Glomerular endothelial cell (primary cell): ENCODE results near the gene TUBGCP3. TPM values are rescaled to one million over a fixed set of nuclear protein-coding genes. Genes with fewer than 3 reads are reported as not detected.

ENCODE experiments used
- DNase-seq: peaks from one replicate; pipeline ENCODE4 v3.0.0-alpha.2; 2011; ENCODE audit warnings: low read depth, low spot score; ENCODE audit errors: extremely low read depth
- total RNA-seq: library from RNA; depleted of rRNA; stranded (reverse); fragments of >200 nt; gene quantifications from 2 replicates; pipeline ENCODE4 v1.2.3, GENCODE V29; 2015

Gene TUBGCP3
- total RNA-seq, 1 donor from 2014 or later: 24.6 TPM

GRCh38 chr13:112616586-112617362 lies 28.8 kb upstream of the TUBGCP3 start:
- peak; percentile 44 for DNase-seq

GRCh38 chr13:112615391-112615790 lies 27.4 kb upstream of the TUBGCP3 start:
- DNase-seq: no peak

DNA sequence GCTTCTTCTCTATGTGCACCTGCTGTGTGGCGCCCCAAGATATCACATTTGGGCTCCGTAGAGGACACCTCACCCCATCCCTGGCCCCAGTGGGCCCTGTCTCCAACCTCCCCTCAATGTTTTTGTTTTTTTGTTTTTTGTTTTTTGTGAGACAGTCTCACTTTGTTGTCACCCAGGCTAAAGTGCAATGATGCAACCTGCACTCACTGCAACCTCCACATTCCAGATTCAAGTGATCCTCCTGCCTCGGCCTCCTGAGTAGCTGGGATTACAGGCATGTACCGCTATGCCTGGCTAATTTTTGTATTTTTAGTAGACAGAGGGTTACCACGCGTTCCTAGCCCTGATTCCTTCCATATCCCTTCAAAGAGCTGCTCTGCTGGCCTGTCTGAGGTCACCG lies 26.9 kb upstream of the TUBGCP3 start:
- no peak for DNase-seq

DNA sequence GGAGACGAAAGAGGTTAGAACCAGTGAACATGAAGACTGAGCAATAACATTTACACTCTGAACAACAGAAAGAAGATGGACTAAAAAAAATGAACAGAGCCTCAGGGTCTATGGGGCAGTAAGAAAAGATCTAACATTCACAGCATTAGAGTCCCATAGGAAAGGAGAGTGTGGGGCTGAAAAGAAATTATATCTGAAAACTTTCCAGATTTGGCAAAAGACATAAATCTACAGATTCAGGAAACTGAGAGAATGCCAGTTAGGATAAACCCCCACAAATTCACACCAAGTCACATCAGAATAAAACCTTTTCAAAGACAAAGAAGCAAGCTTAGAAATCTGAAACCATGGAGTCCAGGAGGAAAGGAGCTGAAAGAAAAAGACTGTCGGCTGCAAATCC lies 20.3 kb upstream of the TUBGCP3 start:
- DNase-seq: no peak

DNA sequence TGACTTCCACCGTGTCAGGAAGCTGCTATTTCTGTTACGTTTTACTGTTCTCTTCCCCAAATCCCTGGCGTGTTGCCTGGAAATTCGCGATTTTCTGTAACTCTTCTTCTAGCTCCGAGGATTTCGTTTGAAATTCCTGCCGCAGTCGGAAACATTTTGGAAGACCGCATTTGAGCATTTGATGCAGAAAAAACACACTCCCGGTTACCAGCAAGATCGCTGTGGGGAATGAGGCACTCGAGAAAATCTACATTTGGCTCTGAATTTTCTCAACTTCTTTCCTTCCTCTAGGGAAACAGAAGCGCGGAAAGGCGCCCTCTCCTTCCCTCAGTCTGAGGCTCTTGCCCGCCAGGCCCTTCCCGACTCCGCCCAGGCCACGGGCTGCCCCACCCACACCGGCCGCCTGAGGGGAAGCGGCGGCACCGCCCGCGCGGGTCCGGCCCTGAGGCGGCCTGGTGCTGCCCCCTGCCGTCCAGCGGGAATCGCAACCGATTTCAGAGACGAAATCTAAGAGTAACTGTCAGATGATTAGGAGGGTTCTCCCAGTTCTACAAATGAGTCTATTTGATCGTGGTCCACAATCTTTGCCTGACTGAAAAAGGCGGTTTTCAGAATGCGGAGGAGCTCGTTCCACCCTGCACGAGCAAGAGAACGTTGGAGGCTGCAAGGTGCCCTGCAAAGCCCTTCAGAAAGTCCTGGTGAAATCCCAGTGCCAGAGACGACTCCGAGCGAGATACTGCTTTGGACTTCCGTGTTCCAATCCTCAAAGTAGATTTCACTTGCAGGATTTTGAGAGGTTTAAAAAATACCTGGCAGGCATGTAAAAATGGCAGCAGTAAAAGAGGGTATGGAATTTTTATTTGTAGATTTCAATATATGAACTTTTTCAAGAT lies 18.4 kb upstream of the TUBGCP3 start:
- DNase-seq: no peak

DNA sequence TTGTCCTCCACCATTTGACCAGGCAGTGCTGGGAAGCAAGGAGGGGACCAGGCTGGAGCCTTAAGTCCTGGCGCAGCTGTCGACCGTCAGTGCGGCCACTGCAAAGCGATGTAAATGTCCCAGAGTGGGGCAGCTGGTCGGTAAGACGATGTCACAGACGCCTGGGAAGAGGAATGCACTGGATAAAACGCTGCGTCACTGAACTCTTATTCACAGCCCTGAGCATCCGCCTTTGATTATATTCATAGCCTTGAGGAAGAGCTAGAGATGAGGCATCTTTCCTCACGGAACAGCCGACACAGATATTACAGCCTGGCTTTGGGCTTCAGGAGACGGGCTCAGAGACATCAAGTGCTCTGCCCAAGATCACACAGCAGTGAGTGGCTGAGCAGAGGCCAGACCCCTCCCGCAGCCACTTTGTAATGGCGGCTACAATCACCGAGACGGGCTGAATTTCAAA lies 17.6 kb upstream of the TUBGCP3 start:
- DNase-seq: no peak

DNA sequence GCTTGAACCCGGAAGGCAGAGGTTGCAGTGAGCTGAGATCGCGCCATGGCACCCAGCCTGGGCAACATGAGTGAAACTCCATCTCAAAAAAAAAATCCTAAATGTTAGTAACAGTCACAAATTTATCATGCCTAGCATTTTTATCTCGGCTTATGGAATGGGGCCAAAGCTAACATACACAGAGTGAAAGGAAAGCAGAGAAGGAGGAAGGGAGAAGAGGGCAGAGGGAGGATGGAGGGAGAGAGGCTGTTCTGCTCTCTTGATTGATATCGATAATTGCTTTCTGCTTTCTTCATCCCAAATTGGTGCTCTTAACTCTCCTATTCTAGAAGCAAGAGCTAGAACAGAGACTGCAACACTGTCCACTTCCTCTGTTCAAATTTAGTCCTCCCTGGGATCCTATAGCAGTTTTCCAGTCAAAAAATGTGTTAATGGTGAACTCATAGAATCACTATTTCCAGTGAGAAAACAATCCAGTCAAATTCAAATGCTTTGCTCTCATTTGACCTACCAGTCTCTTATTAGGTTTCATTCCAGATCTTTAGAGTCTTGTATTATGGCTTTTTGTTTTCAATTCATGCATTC lies 15.8 kb upstream of the TUBGCP3 start:
- DNase-seq: no peak

DNA sequence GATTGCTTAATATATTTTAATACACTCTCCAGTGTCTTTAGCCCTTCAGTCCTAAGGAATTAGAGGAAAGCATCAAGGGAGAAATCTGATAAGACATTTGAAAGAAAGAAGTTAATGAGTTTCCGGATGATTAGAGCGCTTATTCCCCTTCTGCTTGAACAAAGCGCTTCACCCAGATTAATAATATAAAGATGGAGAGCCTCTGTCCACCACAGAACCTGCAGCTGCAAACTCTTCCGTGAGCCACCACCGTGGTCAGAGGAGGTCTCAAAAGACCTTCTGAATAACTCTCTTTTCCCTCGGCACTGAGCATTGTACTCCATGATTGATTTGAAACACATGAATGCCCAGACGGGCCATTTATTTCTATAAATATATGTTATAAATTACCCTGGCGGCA lies 14.2 kb upstream of the TUBGCP3 start:
- DNase-seq: no peak

GRCh38 chr13:112601371-112601770 lies 13.4 kb upstream of the TUBGCP3 start:
- no peak for DNase-seq

DNA sequence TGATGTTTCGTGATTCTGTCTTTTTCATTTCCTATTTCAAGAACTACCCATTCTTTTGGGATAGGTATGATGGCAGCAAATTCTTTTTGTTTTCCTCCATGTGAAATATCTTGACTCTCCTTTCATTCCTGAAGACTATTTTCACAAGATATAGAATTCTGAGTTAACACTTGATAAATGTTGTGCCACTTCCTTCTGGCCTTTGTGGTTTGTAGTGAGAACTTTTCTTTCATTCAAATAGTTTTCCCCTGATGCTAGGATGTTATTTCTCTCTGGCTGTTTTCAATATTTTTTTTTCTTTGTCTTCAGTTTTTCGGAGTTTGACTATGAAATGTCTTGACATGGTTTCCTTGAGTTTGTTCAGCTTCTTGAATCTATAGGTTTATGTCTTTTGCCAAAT lies 8.3 kb upstream of the TUBGCP3 start:
- DNase-seq: no peak

- DNase-seq: no peak
Measured at GRCh38 chr13:112592647-112593046, 4.7 kb upstream of the TUBGCP3 start.

GRCh38 chr13:112592181-112592580 lies 4.2 kb upstream of the TUBGCP3 start:
- DNase-seq: no peak

DNA sequence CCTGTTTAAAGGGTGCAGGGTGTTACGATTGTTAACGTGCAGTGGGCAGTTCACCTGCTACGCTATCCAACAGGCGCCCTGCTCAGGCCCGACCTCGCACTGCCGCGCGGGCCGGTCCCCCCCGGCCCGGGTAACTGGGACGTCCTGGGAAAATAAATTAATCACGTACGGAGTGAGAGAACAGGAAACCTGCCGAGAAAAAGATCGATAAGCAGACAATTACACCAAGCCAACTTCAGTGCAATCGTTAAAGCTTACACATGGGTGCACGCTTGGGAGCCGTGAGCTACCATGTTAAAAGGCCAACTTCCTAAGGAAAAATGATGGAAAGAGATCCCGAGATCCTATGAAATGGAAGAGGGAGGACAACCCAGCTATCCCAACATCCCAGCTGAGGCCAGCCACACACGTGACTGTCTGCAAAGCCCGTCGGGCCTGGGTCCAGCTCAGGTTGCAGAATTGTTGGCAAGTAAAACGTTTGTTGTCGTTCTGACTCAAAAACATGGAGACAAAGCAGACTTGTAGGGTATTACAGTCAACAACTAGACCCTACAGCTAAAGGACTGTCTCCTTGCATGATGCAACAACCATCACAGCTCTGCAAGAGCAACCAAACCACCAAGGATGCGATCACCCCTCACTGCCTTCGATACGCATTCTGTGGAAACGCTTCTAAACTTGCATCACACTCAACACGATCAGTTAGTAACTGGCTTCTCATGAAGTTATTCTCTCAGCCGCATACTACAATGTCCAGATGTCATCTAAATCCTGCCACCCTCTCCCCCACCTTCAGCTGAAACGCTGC lies 741 bp upstream of the TUBGCP3 start:
- no peak for DNase-seq

- no peak for DNase-seq
Measured at GRCh38 chr13:112587212-112587763, 665 bp downstream of the TUBGCP3 start.

- no peak for DNase-seq
Measured at GRCh38 chr13:112586334-112586960, 1.5 kb downstream of the TUBGCP3 start.

DNA sequence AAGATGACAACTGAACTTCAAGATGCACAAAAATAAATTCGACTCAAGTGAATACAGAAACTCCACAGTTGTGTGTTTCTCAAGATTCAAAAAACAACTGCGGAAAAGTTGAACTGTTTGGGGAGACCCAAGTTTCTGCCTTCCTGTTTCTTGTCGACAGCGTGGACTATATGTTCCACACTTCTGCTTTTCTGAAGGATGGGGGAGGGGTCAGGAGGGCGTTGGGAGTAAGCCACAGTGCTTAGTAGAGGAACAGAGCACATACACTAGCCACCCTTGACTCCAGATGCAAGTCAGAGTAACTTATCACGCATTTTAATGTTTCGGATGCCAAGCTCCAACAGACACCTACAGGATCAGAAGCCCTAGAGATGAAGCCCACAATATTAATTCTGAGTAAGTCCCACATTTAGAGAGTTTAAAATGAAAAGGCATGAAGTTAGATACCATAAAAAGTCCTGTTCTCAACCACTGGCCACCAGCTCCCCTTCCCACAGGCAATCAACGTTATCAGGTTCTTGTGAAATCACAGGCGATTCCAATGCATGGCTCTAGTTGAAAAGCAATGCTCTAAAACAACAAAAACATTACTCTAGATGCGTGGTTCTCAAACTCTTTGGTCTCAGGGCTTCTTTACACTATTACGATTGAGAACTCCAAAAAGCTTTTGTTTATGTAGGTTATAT lies 4.2 kb downstream of the TUBGCP3 start:
- no peak for DNase-seq

- DNase-seq: no peak
Measured at GRCh38 chr13:112582263-112582662, 5.7 kb downstream of the TUBGCP3 start.

DNA sequence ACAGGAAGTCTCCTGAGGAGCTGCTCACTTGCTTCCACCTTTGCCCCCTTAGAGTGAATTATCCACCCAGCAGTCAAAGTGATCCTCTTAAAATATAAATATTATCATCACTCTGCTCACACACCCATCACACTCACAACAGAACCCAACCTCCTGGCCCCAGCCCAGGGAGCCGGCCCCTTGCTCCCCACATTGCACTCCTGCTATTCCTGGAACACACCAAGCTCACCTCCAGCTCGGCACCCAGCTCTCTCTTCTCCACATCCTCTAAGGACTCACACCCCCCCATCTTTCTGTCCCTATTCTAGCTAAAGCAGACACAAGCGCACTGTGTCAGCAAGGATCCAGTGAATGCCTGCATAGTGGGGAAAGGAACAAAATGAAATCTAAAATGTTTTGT lies 7.0 kb downstream of the TUBGCP3 start:
- no peak for DNase-seq

- DNase-seq: no peak
Measured at GRCh38 chr13:112580211-112580610, 7.7 kb downstream of the TUBGCP3 start.
